NCI-H2196 (cell line): ENCODE data around the gene PAM16.
"Not testable (repeated sequence)": the region's sequence is repeated elsewhere in the genome, so short reads cannot be mapped to it uniquely, and the experiment has no call there.

ENCODE experiments used
- DNase-seq: peaks from one replicate; lab custom pipeline; 2025; ENCODE audit not compliant: unreplicated experiment; lab: John Stamatoyannopoulos, UW

PAM16 gene

GRCh38 chr16:4350787-4351659, at the start of gene PAM16:
Gene PAM16 (minus strand): TSS chr16:4351321. CDS start chr16:4351234, 87 bp downstream.
- peak; percentile 96 for DNase-seq

- no peak for DNase-seq
These were observed 48.0 kb upstream of the PAM16 start for GRCh38 chr16:4399001-4399730.

- DNase-seq = no peak
These were observed 44.1 kb upstream of the PAM16 start for GRCh38 chr16:4395055-4395726.

- not testable (repeated sequence) for DNase-seq
These were observed 42.7 kb upstream of the PAM16 start for GRCh38 chr16:4393850-4394249.

- DNase-seq = no peak
These were observed 42.1 kb upstream of the PAM16 start for GRCh38 chr16:4393240-4393600.

GRCh38 chr16:4392382-4393239, 41.5 kb upstream of the PAM16 start:
- DNase-seq = no peak

- no peak for DNase-seq
These were observed 40.7 kb upstream of the PAM16 start for GRCh38 chr16:4391631-4392381.

GRCh38 chr16:4390266-4391260, 39.4 kb upstream of the PAM16 start:
- no peak for DNase-seq

- no peak for DNase-seq
These were observed 38.2 kb upstream of the PAM16 start for GRCh38 chr16:4389051-4389955.

GRCh38 chr16:4388271-4389021, 37.3 kb upstream of the PAM16 start:
- no peak for DNase-seq

GRCh38 chr16:4387781-4388180, 36.7 kb upstream of the PAM16 start:
- DNase-seq = no peak

GRCh38 chr16:4386951-4387565, 35.9 kb upstream of the PAM16 start:
- no peak for DNase-seq

- DNase-seq = no peak
These were observed 35.3 kb upstream of the PAM16 start for GRCh38 chr16:4386451-4386805.

- DNase-seq = no peak
These were observed 34.8 kb upstream of the PAM16 start for GRCh38 chr16:4385789-4386450.

- no peak for DNase-seq
These were observed 34.1 kb upstream of the PAM16 start for GRCh38 chr16:4385066-4385788.

GRCh38 chr16:4384509-4384942, 33.4 kb upstream of the PAM16 start:
- no peak for DNase-seq
